Jurkat, Clone E6-1 (cell line): ENCODE measurements around the gene NFS1.
"Not testable (repeated sequence)": the region's sequence is repeated elsewhere in the genome, so short reads cannot be mapped to it uniquely, and the experiment has no call there.

Experiments used
- DNase-seq: peaks from one replicate; pipeline ENCODE4 v3.0.0-alpha.2; 2011; ENCODE audit warnings: low read depth, low spot score
- H3K4me3 ChIP-seq: 2 replicates; pipeline ENCODE4 v1.5.1; 2011; ENCODE audit warnings: mild to moderate bottlenecking, low read length, control low read depth, moderate library complexity

Gene NFS1

DNA sequence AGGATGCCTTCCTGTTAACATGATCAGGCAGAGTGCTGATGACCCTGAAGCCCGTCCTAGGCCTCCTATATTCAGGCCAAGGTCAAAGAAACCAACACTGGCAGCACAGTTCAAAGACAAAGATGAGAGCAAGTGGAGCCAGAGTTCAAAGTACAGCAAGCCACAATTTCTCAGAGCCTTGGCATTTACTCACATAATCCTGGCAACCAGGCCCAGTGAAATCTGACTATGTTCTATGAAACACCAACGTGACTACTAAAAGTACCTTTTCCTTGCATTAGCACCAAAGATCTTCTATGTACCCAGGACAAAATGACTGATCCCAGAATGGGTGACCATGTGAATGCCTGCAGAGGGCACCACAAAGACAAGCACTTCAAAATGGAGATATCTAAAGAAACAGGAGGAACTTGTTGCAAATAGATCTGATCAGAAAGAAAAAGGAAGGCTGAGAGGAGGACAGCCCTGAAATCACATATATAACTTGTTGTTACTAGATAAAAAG lies 3.9 kb downstream of the NFS1 start:
- no peak overlapping the region for H3K4me3 ChIP-seq
- DNase-seq: no peak

DNA sequence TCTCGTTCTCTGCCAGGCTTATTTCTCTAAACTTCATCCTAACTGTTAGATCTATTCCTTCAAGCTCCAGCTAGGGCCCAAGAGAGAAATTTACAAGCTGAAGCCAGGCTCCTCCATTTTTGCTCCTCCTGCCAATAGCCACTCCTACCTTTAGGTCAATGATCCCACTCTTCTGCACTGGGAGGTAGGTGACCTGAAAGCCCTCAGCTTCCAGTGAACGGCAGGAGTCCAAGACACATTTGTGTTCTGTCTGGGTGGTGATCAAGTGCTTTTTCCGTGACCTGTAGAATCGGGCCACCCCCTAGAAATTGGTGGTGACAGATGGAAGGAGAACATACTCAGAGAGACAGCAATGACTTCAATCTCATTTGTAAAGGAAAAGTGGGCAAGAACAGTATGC lies 8.9 kb downstream of the NFS1 start:
- H3K4me3 ChIP-seq: no peak overlapping the region

DNA sequence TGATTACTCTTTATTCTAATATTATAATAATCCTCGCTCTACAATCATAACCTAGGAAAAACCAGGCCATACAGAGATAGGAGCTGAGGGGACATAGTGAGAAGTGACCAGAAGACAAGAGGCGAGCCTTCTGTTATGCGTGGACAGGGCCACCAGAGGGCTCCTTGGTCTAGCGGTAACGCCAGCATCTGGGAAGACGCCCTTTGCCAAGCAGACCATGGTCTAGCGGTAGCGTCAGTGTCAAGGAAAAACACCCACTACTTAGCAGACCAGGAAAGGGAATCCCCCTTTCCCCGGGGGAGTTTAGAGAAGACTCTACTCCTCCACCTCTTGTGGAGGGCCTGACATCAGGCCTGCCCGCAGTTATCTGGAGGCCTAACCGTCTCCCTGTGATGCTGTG lies 12.3 kb downstream of the NFS1 start:
- H3K4me3 ChIP-seq, DNase-seq: not testable (repeated sequence)

More for the DNA sequence above, 8.9 kb downstream of the NFS1 start:
- DNase-seq: no peak

DNA sequence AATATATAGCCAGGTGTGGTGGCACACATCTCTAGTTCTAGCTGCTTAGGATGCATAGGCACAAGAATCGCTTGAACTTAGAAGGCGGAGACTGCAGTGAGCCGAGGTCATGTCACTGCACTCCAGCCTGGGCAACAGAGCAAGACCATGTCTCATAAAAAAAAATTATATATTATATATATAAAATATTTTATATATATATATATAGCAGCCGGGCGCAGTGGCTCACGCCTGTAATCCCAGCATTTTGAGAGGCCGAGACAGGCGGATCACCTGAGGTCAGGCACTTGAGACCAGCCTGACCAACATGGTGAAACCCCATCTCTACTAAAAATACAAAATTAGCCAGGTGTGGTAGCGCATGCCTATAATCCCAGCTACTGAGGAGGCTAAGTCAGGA lies 13.8 kb downstream of the NFS1 start:
- not testable (repeated sequence) for DNase-seq

DNA sequence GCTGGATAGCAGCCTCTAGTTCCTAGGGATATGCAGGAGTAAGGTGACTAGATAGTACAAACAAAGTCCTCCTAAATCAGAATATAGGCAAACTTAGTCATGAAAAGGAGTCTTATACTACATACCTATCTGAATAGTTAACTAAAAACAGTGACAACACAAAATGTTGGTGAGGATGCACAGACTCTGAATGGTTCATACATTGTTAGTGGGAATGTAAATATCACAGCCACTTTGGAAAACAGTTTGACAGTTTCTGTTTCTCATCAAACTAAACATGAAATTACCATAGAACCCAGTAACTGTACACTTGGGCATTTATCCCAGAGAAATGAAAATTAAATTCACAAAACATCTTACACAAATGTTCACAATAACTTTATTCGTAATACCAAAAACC lies 17.2 kb downstream of the NFS1 start:
- no peak overlapping the region for H3K4me3 ChIP-seq

More for the DNA sequence above, 13.8 kb downstream of the NFS1 start:
- H3K4me3 ChIP-seq: not testable (repeated sequence)

DNA sequence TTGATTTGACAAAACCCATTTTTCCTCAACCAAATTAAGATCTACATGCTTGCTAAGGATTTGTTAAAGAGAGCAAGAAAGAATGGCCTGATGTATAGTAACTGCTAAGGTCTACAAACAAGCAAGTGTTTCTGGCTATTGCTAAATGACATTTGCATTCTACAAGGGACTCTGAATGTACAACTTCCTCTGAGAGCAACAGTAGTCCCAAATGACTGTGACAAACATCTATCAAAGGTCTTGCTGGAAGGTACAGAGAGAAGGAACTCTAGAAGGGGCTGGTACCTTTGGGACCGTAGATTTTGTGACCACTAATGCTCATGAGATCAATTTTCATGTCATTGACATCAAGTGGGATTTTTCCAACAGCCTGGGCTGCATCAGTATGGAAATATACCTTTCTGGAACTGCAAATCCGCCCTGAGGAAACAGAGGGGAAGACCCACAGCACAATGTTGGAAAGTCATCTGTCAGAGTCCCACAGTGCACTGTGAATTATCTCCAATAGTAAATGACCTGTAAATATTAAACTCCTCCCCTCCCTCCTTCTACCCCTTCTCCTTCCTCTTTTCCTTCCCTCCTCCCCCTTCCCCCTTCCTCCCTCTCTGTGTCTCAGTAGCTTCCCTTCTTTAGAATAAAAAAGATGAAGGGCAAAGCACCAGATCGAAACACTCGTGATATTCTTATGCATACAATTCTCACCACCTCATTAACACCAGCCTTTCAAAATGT lies 18.5 kb downstream of the NFS1 start:
- no peak for DNase-seq
- H3K4me3 ChIP-seq: no peak overlapping the region

More for the DNA sequence above, 17.2 kb downstream of the NFS1 start:
- DNase-seq: no peak

DNA sequence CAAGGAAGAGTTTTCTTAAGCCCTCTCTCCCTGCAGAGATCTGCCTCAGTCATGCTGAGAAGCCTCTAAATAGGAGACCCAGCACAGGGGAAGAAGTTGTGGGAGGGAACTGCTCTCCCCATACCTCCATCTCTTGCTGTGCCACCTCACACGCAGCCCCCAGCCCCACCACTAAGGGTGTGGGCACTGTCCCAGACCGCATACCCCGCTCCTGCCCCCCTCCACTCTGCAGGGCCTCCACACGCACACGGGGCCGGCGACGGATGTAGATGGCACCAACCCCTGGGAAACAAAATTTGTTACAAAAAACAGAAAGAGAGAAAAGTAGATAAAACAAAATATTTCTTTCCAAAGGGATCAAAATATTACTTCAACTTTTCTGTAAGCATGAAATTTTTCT lies 24.2 kb downstream of the NFS1 start:
- H3K4me3 ChIP-seq: no peak overlapping the region
- DNase-seq: no peak

DNA sequence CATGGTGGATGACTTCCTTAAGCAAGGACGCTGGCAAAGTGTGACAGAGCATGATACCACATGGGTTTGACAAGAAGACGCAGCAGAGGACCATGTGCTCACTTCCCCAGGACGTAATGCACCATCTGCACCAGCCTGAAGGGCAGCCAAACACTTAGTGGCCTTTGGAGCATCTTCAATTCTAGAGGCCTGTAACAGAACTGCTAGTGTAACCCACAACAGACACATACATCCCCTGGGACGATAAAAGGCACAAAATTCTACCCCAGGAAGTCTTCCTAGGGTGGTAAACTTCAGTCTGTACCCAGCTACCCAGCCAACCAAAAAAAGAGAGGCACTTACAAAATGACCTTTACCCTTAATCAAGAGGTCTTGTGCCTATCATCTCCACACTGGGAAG lies 25.3 kb downstream of the NFS1 start:
- no peak overlapping the region for H3K4me3 ChIP-seq
- DNase-seq: no peak

DNA sequence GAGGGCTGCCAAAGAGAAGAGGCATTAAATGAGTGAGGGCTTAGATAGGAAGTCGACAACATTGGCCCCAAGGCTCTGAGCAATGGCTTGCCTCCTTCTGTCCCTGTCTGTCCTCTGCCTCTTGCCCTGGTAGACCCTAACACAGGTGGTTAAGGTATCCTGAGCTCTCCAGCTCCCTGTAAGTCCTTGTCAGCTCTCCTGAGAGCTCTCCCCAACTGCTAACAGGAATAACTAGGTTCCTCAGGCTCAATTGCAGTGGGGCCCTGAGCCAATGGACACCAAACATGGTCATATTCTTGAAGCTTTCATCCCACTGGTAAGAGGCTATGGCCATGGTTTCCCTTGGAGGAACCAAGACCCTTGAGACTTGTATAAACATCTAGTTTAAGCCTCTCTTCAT lies 29.5 kb downstream of the NFS1 start:
- no peak for DNase-seq
- H3K4me3 ChIP-seq: no peak overlapping the region

DNA sequence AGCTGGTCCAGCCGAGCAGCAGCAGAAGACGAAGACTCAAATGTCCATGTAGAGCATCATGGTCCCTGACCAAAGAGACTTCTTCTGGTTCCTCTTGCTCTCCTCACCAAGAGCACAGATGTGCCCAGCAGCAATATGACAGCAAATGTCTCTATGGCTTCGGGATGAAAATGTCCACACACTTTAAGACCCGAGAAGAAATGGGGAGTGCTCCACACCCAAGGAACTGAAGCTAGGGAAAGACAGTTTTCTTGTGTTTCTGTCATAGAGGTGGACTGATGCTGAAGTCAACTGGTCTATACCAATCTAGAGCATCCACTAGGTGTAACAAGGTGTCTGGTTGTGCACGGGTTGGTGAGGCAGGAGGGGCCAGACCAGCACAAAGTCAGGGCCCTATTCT lies 29.9 kb downstream of the NFS1 start:
- DNase-seq: no peak
- no peak overlapping the region for H3K4me3 ChIP-seq

DNA sequence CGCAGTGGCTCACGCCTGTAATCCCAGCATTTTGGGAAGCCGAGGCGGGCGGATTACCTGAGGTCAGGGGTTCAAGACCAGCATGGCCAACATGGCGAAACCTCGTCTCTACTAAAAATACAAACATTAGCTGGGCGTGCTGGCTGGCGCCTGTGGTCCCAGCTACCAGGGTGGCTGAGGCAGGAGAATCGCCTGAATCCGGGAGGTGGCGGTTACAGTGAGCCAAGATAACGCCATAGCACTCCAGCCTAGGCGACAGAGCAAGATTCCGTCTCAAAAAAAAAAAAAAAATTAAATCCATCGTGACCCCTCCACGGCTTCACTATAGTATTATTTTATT lies 33.2 kb downstream of the NFS1 start:
- H3K4me3 ChIP-seq: no peak overlapping the region
- no peak for DNase-seq

DNA sequence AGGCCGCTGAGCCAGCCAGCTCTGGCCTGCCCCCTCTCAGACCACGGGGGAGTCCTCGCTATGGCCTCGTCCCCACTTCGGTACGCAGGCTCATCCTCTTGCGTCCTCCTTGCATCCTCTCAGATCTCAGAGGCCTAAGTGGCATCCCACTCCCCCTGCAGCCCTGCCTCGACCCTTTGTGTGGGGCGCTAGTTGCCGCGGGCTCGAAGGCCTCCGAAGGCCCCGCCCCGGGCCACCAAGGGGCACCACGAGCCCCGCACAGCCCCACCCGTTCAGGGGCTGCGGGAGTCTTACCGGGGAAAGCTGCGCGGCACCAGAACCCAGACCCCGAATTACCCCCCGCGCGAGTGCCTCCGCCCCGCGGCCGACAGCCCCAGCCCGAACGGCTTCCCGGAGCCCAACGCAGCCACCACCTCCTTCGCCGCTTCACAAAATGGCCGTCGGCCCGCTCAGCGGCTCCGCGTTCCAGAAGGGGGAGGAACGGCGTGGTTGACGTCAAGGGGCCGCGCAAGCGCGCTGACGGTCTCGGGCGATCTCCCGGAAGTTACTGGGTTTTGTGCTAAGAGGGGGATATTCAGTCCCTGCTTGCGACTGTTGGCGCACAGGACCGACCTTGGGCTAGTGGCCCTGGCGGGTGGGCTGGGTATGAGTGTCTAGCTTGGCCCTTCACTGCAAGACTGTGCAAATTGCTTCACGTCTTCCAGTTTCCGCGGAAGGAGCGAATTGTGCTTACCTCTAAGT lies 34.5 kb downstream of the NFS1 start, which contains the start of the genes CPNE1 and RBM12:
Gene CPNE1 (minus strand): TSS at position 435 of the 741 bp plus-strand sequence. CDS start 31,977 bp downstream, outside the sequence.
Gene RBM12 (minus strand): TSS at position 435 of the 741 bp plus-strand sequence. CDS start 9,578 bp downstream, outside the sequence.
- DNase-seq: peak; percentile 92
- peak within 1 kb of the TSS; percentile 98 for H3K4me3 ChIP-seq

DNA sequence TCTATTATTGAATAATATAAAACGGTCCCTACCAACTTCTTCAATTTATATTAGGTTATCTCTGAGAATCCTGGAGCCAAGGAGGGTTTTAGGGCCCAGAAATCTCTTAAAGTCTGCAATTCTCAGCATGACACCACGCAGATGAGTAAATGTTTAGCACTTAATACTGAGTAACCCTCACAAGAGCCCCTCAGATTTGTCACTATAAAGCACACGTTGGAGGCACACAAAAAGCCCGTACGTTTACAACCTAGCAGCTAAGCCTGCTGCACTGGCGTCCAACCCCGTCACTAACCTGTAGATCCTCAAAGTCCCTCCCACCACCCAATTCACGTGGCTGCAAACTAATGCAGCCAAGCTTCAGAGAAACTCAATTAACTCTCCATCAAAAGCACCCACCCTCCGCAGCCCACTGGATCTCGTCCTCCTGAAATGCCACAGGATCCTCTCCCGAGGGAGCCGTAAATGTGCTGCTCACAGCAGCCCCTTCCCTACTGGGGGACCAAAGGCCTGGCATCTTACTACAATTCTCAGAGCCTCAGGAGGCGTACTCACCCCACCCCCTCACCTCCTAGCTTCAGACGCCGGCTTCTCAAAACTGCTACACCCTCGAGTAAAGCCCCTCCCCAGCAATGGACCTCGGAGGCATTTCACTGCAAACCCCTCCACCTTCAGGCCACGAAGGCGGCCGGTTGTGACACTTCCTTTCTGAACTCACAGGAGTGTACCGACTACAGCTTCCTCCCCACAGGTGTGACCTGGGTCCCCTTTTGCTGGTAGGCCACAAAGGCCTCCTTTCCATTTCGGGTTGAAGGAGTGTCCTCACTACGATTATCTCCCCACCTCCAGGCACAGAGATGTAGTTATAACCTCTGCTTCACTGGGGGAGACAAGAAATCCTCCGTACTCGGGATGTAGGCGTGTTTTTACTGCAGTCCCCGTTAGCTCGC lies 35.4 kb downstream of the NFS1 start:
- H3K4me3 ChIP-seq: peak overlapping the region; percentile 98
- peak; percentile 27 for DNase-seq

DNA sequence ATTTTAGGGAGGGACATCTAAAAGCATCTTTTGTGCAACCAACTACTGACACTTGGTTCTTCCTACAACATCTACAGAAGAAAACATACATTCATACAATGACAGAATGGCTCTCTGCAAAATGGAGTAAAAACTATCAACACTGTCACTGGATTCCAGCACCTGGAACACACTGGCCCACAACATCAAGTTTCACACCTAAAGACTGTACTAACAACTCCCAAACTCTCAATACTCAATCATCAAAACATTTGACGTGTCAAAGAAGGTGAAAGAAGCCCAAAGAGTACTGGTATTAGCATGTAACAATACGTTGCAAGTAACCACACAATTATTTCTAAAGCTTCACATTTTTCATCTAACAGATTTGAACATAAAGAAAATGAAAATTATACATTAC lies 36.6 kb downstream of the NFS1 start:
- no peak overlapping the region for H3K4me3 ChIP-seq
- no peak for DNase-seq

DNA sequence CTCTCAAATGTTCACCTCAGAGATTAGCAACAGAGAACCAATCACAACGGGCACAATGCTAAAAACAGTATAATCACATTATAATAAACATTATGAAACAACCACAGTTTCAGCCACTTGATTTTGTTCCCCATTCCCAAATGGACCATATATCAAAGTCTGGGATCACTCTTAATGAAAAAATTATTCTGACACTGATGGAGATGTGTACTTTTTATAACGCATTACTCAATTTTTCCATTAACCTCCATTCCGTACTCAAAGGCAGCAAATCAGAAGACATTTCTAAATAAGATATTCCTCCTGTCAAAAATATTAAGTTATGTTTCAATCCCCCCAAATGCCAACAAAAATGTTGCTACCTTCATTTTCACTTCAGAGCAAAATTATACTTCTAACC lies 37.2 kb downstream of the NFS1 start:
- DNase-seq: no peak
- no peak overlapping the region for H3K4me3 ChIP-seq

DNA sequence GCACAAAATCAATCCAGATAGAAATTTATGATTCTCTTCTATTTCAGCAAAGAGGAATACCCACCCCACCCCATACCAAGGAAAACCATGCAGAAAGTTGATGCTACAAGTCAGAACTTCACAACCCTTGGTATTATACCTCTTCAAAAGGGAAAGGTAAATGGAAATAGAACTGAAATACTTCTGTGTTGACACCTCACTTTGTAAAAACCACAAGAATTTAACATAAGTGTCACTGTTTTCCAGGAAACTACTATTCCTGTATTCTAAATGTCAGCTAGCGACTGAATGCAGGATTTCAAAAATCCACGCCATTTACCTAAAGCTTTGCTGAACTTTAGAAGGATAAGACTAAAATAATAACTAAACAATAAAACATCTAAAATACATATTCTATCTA lies 38.1 kb downstream of the NFS1 start:
- H3K4me3 ChIP-seq: no peak overlapping the region
- no peak for DNase-seq

DNA sequence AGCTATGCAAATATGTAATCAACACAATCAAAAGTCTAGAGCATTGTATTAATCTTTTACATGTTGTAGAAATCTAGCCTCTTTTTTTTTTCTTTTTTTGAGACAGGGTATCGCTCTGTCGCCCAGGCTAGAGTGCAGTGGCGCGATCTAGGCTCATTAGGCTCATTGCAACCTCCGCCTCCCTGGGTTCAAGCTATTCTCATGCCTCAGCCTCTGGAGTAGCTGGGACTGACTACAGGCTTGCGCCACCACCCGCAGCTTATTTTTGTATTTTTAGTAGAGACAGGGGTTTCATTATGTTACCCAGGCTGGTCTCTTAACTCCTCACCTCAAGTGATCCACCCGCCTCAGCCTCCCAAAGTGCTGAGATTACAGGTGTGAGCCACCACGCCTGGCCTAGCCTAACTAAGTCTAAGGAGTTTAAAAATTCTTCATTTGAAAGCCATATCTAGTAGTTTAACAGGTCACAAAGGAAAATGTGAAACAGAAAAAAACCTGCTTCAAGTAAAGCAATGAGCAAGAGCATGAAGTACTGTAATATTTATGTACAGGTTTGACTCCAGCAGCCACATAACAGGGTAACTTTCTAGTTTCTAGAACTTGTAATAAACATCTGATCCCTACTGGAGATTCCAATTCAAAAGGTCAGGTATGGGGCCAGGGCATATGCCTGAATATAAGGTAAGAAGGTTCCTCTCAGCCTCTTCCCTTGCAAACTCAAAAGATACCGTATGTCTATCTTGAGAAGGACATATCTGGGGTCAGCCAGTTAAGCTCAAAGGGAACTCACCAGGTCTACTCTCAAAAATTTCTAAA lies 38.8 kb downstream of the NFS1 start:
- no peak for DNase-seq
- no peak overlapping the region for H3K4me3 ChIP-seq

DNA sequence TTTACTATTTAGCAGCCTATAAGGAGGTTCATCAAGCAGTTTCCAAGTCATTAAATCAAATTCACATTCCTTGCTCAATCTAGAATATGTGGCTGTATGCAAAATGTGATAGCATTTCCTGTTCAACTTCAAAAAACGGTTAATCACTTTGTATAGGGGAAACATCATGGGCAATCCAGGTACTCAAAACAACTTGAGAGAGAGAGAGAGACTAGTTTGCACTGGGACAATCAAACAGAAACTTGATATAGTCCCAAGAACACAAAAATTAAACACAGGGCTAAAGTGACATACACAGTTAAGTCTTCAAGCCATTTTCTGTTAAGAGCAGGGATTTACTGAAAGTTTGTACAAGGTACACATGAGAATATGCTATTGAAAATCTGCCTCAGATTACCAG lies 41.9 kb downstream of the NFS1 start:
- no peak overlapping the region for H3K4me3 ChIP-seq
- DNase-seq: no peak

DNA sequence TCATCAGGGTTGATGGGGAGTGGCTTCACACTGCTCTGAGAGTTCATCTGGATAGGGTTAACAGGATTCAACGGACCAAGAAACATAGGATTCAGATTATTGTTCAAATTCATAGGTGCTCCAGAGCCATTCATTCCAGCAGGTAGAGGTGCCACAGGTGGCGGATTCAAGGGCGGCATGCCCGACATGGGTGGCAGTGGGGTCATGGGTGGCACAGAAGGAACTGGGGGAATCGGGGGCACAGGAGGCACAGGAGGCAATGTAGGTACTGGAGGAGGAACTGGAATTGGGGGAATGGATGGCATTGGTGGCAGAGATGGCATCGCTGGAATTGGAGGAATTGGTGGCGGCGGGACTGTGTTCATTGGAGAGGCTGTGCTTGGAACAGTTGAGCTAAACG lies 44.7 kb downstream of the NFS1 start:
- no peak for DNase-seq
- no peak overlapping the region for H3K4me3 ChIP-seq
